GM23248 (cell line): ENCODE measurements around the gene SMOC2.

Source experiments
- EZH2 ChIP-seq: fragments of 200-600 bp; sonication (generic); IDR thresholded peaks from 2 replicates; pipeline ENCODE4 v1.6.1; 2018; ENCODE audit warnings: antibody characterized with exemption, mild to moderate bottlenecking; ENCODE audit not compliant: insufficient read depth, poor library complexity, severe bottlenecking
- EZH2phosphoT487 ChIP-seq: fragments of 200-600 bp; sonication (generic); IDR thresholded peaks from 2 replicates; pipeline ENCODE4 v1.6.1; 2018; ENCODE audit warnings: antibody characterized with exemption, moderate library complexity, mild to moderate bottlenecking, low read depth; ENCODE audit not compliant: insufficient read depth

DNA sequence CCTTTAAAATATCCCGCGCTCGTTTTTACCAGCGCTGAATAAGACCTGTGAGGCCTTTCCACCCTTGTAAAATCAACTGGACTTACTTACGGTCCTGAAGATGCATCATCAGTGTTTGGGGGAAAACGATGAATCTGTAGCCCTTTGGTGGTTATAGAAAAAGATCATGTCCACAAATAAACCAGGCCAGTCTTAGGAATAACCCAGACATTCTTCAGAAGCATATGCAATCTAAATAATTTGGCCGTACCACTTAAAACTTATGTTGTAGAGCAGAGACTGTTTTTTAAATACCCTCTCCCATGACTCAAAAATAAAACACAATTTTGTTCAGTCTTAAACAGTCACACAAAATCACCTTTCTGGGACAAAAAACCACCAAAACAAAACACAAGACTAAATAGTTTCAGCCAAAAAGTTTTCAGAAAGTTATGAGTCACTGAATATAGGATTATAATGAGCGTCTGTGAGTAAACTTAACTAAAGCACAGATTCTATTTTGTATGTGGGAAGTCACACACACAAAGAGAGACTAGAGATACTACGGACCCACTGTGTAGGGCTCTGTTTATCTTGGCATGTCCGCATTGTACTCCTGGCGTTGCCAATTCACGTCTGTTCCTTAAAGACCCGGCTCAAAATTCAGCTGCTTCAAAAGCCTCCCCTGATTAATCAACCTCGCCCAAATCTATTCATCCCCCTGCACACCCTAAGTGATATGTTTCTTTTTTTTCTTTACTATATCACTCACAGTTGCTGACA, 26.5 kb upstream of the SMOC2 start:
- TF ChIP-seq EZH2 (no peak), EZH2phosphoT487 (no peak)
